ENCODE data around the gene CORO2B. TPM values are rescaled to one million over a fixed set of nuclear protein-coding genes. Genes with fewer than 3 reads are reported as not detected.
A peak's percentile ranks its signal among the peaks of the same experiment; 100 is the strongest.

The CORO2B gene
- total and polyA plus RNA-seq, 9 donors, result 7.5 to 61.0 (median 18.0) TPM

GRCh38 chr15:68704496-68705021 lies 125.8 kb downstream of the CORO2B start:
- WGBS, 3 donors, result 2 to 11% (median 6%) methylated on average over 6 of the region's 6 CpGs
- Histone ChIP-seq H3K27me3 (no peaks in the 10 kb centered on the region), H3K27ac (no peak overlapping the region), H3K4me1 (ENCODE audit: insufficient read depth) (peaks cover 15% of the 10 kb centered on the region), H3K36me3 (no peaks in the 10 kb centered on the region), H3K9me3 (no peaks in the 10 kb centered on the region), H3K4me3 (no peak overlapping the region)
- TF ChIP-seq EP300 (IDR thresholded peaks at IDR 0.05), result no peak
- TF ChIP-seq POLR2A (IDR thresholded peaks at IDR 0.05), result no peak
- no peak for TF ChIP-seq CTCF (IDR thresholded peaks at IDR 0.05)
- DNase-seq, result peak in 1 of 5 donors; percentile 52
- intact Hi-C loops (cut with DNase I), result no loop called here

GRCh38 chr15:68706256-68706655 lies 127.5 kb downstream of the CORO2B start:
- Histone ChIP-seq H3K36me3 (no peaks in the 10 kb centered on the region), H3K9me3 (no peaks in the 10 kb centered on the region), H3K27ac (no peak overlapping the region), H3K4me1 (ENCODE audit: insufficient read depth) (peaks cover 7% of the 10 kb centered on the region), H3K27me3 (no peaks in the 10 kb centered on the region), H3K4me3 (no peak overlapping the region)
- intact Hi-C loops (cut with DNase I), result no loop called here
- 88 to 94% (median 93%) methylated on average over 4 of the region's 4 CpGs for WGBS, 3 donors
- TF ChIP-seq EP300 (IDR thresholded peaks at IDR 0.05) (no peak), POLR2A (IDR thresholded peaks at IDR 0.05) (no peak)
- DNase-seq, result no peak

GRCh38 chr15:68706931-68707330 lies 128.1 kb downstream of the CORO2B start:
- no peak for DNase-seq
- H3K36me3 ChIP-seq, result no peaks in the 10 kb centered on the region
- WGBS, 3 donors, result 90 to 93% (median 91%) methylated on average over 11 of the region's 11 CpGs
- no peak overlapping the region for H3K27ac ChIP-seq
- H3K9me3 ChIP-seq, result no peaks in the 10 kb centered on the region
- intact Hi-C loops (cut with DNase I), result no loop called here
- no peak for TF ChIP-seq CTCF (IDR thresholded peaks at IDR 0.05)
- TF ChIP-seq POLR2A (IDR thresholded peaks at IDR 0.05), result no peak
- TF ChIP-seq EP300 (IDR thresholded peaks at IDR 0.05), result no peak
- no peaks in the 10 kb centered on the region for H3K27me3 ChIP-seq
- H3K4me3 ChIP-seq, result no peak overlapping the region
- H3K4me1 ChIP-seq (ENCODE audit: insufficient read depth), result peaks cover 7% of the 10 kb centered on the region

- WGBS, 3 donors, result 40 to 43% (median 42%) methylated on average over 5 of the region's 5 CpGs
- H3K27ac ChIP-seq, result no peak overlapping the region
- H3K27me3 ChIP-seq, result no peaks in the 10 kb centered on the region
- no peaks in the 10 kb centered on the region for H3K36me3 ChIP-seq
- no peak overlapping the region for H3K4me3 ChIP-seq
- intact Hi-C loops (cut with DNase I), result no loop called here
- H3K4me1 ChIP-seq (ENCODE audit: insufficient read depth), result peaks cover 7% of the 10 kb centered on the region
- DNase-seq, result no peak
- H3K9me3 ChIP-seq, result no peaks in the 10 kb centered on the region
- no peak for TF ChIP-seq POLR2A (IDR thresholded peaks at IDR 0.05)
- no peak for TF ChIP-seq EP300 (IDR thresholded peaks at IDR 0.05)
- no peak for TF ChIP-seq CTCF (IDR thresholded peaks at IDR 0.05)
Observed at GRCh38 chr15:68707386-68707785, 128.6 kb downstream of the CORO2B start.

- WGBS, 3 donors, result 75 to 85% (median 82%) methylated on average over 1 of the region's 1 CpG
- TF ChIP-seq CTCF (IDR thresholded peaks at IDR 0.05) (no peak), POLR2A (IDR thresholded peaks at IDR 0.05) (no peak), EP300 (IDR thresholded peaks at IDR 0.05) (no peak)
- intact Hi-C loops (cut with DNase I), result no loop called here
Observed at GRCh38 chr15:68709876-68710275, 131.1 kb downstream of the CORO2B start.

More at GRCh38 chr15:68709876-68710275, 131.1 kb downstream of the CORO2B start:
- Histone ChIP-seq H3K36me3 (no peaks in the 10 kb centered on the region), H3K27me3 (no peaks in the 10 kb centered on the region), H3K27ac (no peak overlapping the region), H3K4me3 (no peak overlapping the region), H3K9me3 (no peaks in the 10 kb centered on the region), H3K4me1 (ENCODE audit: insufficient read depth) (peaks cover 2% of the 10 kb centered on the region)
- DNase-seq, result no peak

Data from ovary (tissue), 9 donors.